ENCODE data around the gene LRMDA.

The LRMDA gene

GRCh38 chr10:76155961-76156360 lies 724.5 kb downstream of the LRMDA start:
- Histone ChIP-seq H3K9ac (no peak overlapping the region), H3K4me3 (ENCODE audit: low read depth, low read length) (no peak overlapping the region), H3K27me3 (ENCODE audit: control insufficient read depth, insufficient read depth, low read length) (no peaks in the 10 kb centered on the region), H3K36me3 (ENCODE audit: control insufficient read depth, insufficient read depth, low read length) (no peaks in the 10 kb centered on the region), H3K27ac (no peak overlapping the region), H3K4me1 (no peaks in the 10 kb centered on the region), H3K4me2 (ENCODE audit: low read length) (no peak overlapping the region), H3K9me3 (ENCODE audit: control insufficient read depth, low read length) (no peaks in the 10 kb centered on the region), H2AFZ (no peak overlapping the region), H3K79me2 (no peaks in the 10 kb centered on the region)
- TF ChIP-seq, protein P1, sequence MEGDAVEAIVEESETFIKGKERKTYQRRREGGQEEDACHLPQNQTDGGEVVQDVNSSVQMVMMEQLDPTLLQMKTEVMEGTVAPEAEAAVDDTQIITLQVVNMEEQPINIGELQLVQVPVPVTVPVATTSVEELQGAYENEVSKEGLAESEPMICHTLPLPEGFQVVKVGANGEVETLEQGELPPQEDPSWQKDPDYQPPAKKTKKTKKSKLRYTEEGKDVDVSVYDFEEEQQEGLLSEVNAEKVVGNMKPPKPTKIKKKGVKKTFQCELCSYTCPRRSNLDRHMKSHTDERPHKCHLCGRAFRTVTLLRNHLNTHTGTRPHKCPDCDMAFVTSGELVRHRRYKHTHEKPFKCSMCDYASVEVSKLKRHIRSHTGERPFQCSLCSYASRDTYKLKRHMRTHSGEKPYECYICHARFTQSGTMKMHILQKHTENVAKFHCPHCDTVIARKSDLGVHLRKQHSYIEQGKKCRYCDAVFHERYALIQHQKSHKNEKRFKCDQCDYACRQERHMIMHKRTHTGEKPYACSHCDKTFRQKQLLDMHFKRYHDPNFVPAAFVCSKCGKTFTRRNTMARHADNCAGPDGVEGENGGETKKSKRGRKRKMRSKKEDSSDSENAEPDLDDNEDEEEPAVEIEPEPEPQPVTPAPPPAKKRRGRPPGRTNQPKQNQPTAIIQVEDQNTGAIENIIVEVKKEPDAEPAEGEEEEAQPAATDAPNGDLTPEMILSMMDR (IDR thresholded peaks at IDR 0.05), result no peak

GRCh38 chr10:76160446-76161300 lies 729.2 kb downstream of the LRMDA start:
- Histone ChIP-seq H3K4me3 (ENCODE audit: low read depth, low read length) (no peak overlapping the region), H3K36me3 (ENCODE audit: control insufficient read depth, insufficient read depth, low read length) (no peaks in the 10 kb centered on the region), H3K27me3 (ENCODE audit: control insufficient read depth, insufficient read depth, low read length) (no peaks in the 10 kb centered on the region), H3K9me3 (ENCODE audit: control insufficient read depth, low read length) (no peaks in the 10 kb centered on the region), H2AFZ (no peak overlapping the region), H3K4me2 (ENCODE audit: low read length) (no peak overlapping the region), H3K9ac (no peak overlapping the region), H3K4me1 (no peaks in the 10 kb centered on the region), H3K79me2 (no peaks in the 10 kb centered on the region), H3K27ac (no peak overlapping the region)
- TF ChIP-seq, protein P1 (IDR thresholded peaks at IDR 0.05), result no peak

- no peaks in the 10 kb centered on the region for H3K36me3 ChIP-seq (ENCODE audit: control insufficient read depth, insufficient read depth, low read length)
- TF ChIP-seq, protein P1 (IDR thresholded peaks at IDR 0.05), result no peak
Observed at GRCh38 chr10:76161301-76161582, 729.8 kb downstream of the LRMDA start.

GRCh38 chr10:76168437-76168836 lies 737.0 kb downstream of the LRMDA start:
- Histone ChIP-seq H3K9me3 (ENCODE audit: control insufficient read depth, low read length) (no peaks in the 10 kb centered on the region), H3K4me3 (ENCODE audit: low read depth, low read length) (no peak overlapping the region), H3K79me2 (no peaks in the 10 kb centered on the region), H3K27me3 (ENCODE audit: control insufficient read depth, insufficient read depth, low read length) (no peaks in the 10 kb centered on the region), H3K36me3 (ENCODE audit: control insufficient read depth, insufficient read depth, low read length) (no peaks in the 10 kb centered on the region), H3K4me1 (no peaks in the 10 kb centered on the region), H3K9ac (no peak overlapping the region), H3K4me2 (ENCODE audit: low read length) (no peak overlapping the region), H3K27ac (no peak overlapping the region), H2AFZ (no peak overlapping the region)
- TF ChIP-seq, protein P1 (IDR thresholded peaks at IDR 0.05), result no peak

More at GRCh38 chr10:76161301-76161582, 729.8 kb downstream of the LRMDA start:
- H3K27ac ChIP-seq, result no peak overlapping the region
- H3K9ac ChIP-seq, result no peak overlapping the region
- no peak overlapping the region for H2AFZ ChIP-seq
- no peaks in the 10 kb centered on the region for H3K79me2 ChIP-seq
- H3K4me1 ChIP-seq, result no peaks in the 10 kb centered on the region
- H3K27me3 ChIP-seq (ENCODE audit: control insufficient read depth, insufficient read depth, low read length), result no peaks in the 10 kb centered on the region
- H3K4me3 ChIP-seq (ENCODE audit: low read depth, low read length), result no peak overlapping the region
- no peak overlapping the region for H3K4me2 ChIP-seq (ENCODE audit: low read length)
- H3K9me3 ChIP-seq (ENCODE audit: control insufficient read depth, low read length), result no peaks in the 10 kb centered on the region

DNA sequence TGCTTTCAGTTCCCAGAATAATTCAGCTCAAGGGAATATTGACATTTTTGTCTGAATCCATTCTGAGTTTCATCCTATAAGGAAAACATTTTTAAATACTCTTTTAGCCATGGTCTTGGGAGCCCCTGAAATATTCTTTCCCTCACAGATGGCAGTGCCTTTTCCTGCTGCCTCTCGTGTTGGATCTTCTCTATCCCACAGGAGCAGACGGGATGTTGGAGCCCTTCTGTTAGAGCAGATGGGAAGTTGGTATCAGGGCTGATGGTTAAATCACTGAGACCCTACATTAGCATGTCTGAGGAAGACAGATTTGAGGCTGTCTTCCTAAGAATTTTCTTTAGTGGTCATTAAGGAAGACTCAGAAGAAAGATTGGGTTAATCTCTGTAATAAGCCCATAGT lies 737.8 kb downstream of the LRMDA start:
- H3K4me3 ChIP-seq (ENCODE audit: low read depth, low read length), result no peak overlapping the region
- H3K9ac ChIP-seq, result no peak overlapping the region

More for the DNA sequence above, 737.8 kb downstream of the LRMDA start:
- no peak overlapping the region for H2AFZ ChIP-seq
- H3K79me2 ChIP-seq, result no peaks in the 10 kb centered on the region
- H3K9me3 ChIP-seq (ENCODE audit: control insufficient read depth, low read length), result no peaks in the 10 kb centered on the region
- TF ChIP-seq, protein P1 (IDR thresholded peaks at IDR 0.05), result no peak
- no peaks in the 10 kb centered on the region for H3K4me1 ChIP-seq
- H3K36me3 ChIP-seq (ENCODE audit: control insufficient read depth, insufficient read depth, low read length), result no peaks in the 10 kb centered on the region
- no peak overlapping the region for H3K27ac ChIP-seq
- no peaks in the 10 kb centered on the region for H3K27me3 ChIP-seq (ENCODE audit: control insufficient read depth, insufficient read depth, low read length)
- H3K4me2 ChIP-seq (ENCODE audit: low read length), result no peak overlapping the region

Measured in parathyroid adenoma (tissue), 2 donors.